Activated CD4-positive, alpha-beta T cell treated with anti-CD3 and anti-CD28 coated beads, Interleukin-2, Interleukin-4, amounts not matched to agents 100 ng/mL and 50 ng/mL, durations not matched to agents 16 hours and 8 hours (primary cell): Measurements from ENCODE around the gene MLST8.
"Not testable (repeated sequence)": the region's sequence is repeated elsewhere in the genome, so short reads cannot be mapped to it uniquely, and the experiment has no call there.

Experiments
- DNase-seq: peaks from one replicate; pipeline ENCODE4 v3.0.0-alpha.2; 2020; ENCODE audit warnings: low spot score

MLST8 gene

GRCh38 chr16:2246301-2246885 is 41.1 kb downstream of the MLST8 start:
- no peak for DNase-seq

DNA sequence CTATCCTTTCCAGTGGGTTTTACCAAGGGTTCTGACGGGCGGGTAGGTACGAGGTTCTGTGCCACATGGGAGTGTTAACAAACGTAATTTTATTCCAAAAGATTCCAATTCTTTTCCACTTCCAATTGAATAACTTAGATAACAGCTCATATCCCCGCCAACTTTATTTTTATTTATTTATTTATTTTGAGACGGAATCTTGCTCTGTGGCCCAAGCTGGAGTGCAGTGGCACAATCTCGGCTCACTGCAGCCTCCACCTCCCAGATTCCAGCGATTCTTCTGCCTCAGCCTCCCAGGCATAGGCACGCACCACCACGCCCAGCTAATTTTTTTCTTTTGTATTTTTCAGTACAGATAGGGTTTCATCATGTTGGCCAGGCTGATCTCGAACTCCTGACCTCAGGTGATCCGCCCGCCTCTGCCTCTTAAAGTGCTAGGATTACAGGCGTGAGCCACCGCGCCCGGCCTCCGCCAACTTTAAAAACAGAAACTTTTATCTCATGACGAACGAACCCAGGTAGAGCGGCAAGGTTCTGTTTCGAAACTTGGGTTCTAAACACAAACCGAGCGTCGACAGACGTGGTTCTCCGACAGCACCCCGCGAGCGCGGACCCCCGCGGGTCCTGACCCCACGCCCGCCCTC is 45.5 kb downstream of the MLST8 start:
- peak; percentile 28 for DNase-seq

- DNase-seq = peak; percentile 94
Observed at GRCh38 chr16:2251296-2252111, 46.2 kb downstream of the MLST8 start, which contains the start of gene ECI1. Gene ECI1, minus strand, starts transcription at chr16:2251587. Its CDS starts 21 bp downstream, at chr16:2251566.

GRCh38 chr16:2252806-2253148 is 47.5 kb downstream of the MLST8 start:
- no peak for DNase-seq

DNA sequence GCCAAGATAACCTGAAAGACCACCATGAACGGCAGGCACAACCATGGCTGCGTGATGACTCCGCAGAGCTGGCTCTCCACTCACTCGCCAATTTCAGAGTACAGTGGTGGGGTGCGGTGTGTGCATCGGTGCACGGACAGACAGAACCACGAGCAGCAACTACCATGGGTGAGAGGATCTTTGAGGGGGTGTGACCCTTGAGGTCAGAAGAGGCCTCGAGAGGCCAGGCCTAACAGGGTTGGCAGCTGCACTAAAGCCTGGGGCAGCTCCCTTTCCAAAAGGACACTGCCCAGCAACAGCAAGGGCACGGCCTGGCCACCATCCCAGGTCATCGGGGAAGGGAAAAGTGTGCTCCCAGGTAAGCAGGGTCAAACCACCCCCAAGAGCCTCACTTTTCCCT is 48.0 kb downstream of the MLST8 start:
- DNase-seq = no peak

DNA sequence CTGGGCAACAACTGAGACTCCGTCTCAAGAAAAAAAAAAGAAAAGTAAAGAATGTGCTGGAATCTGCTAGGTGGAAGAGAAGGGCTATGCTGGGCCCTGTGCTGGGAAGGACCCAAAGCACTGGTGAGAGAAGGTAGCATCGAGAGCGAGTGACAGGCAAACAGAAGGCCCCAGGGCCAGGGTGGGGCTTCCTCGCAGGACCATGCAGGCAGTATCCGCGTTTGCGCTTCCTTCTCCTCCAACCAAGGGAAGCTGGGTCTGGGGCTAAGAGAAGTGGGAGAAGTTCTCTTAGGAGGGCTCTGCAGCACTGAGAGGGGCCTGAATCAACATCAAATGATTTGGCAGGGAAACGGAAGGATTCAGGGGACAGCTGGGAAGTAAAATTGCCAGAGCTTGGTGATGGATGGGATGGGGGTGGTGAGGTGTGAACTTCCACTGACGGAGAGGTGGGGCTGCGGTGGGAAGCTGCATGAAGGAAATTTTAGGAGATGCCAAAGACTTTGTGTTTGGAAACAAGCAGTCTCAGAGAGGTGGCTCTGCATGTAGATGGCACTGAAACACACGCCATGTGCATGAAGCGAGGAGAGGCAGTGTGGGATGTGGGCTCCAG is 51.4 kb downstream of the MLST8 start:
- no peak for DNase-seq

DNA sequence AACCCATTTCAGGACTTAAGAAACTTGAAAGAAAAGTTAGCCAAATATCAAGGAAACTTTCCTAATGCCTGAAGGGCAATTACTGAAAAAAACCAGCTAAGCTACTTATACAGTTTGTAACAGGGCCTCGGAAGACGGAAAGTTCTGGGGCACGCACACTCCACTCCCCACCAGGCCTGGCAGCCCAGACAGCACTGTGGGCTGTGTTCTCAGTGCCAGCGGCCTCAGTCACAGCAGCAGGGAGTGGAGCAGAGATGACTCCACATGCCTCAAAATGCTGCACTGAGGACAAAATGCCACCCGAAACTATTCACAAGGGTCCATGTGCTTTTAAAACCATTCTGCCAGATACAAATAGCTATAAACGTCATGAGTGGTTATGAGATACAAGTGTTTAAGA is 52.5 kb downstream of the MLST8 start:
- DNase-seq = no peak

- not testable (repeated sequence) for DNase-seq
Observed at GRCh38 chr16:2258530-2258929, 53.3 kb downstream of the MLST8 start.
